NB4 (cell line): ENCODE results near the gene NID2.

Source experiments
- MYC ChIP-seq: IDR thresholded peaks from 2 replicates; pipeline ENCODE4 v1.6.1; 2011; ENCODE audit warnings: low read depth, low read length
- POLR2A ChIP-seq: IDR thresholded peaks from 2 replicates; pipeline ENCODE4 v1.6.1; 2011; ENCODE audit warnings: mild to moderate bottlenecking; ENCODE audit not compliant: insufficient read length; ENCODE audit errors: extremely low read depth
- TF ChIP-seq, protein P1 (sequence below): IDR thresholded peaks from one replicate; pipeline ENCODE4 v1.5.1; 2012; ENCODE audit warnings: low read depth, low read length
- TF ChIP-seq, protein P2 (sequence below): IDR thresholded peaks from 2 replicates; pipeline ENCODE4 v1.6.1; 2011; ENCODE audit warnings: low read depth, low read length

DNA sequence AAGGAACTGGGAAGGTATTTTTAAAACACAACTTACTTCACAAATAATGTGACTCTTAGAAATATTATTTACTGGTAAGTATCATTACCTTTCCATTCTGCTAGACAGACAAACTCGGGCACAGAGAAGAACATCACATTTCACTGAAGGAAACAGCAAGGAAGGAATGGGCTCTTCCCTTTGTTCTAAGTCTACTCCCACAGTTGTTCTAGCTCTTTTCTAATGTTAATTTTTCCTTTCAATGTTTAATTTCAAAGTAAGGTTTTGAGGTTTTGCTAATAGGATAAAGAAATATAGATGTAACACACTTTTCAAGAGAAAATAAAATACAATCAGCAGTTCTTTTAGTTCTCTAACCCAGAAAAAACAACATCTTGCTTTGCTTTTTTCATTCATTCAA, 7.0 kb downstream of the NID2 start:
- TF ChIP-seq, protein P1, sequence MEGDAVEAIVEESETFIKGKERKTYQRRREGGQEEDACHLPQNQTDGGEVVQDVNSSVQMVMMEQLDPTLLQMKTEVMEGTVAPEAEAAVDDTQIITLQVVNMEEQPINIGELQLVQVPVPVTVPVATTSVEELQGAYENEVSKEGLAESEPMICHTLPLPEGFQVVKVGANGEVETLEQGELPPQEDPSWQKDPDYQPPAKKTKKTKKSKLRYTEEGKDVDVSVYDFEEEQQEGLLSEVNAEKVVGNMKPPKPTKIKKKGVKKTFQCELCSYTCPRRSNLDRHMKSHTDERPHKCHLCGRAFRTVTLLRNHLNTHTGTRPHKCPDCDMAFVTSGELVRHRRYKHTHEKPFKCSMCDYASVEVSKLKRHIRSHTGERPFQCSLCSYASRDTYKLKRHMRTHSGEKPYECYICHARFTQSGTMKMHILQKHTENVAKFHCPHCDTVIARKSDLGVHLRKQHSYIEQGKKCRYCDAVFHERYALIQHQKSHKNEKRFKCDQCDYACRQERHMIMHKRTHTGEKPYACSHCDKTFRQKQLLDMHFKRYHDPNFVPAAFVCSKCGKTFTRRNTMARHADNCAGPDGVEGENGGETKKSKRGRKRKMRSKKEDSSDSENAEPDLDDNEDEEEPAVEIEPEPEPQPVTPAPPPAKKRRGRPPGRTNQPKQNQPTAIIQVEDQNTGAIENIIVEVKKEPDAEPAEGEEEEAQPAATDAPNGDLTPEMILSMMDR = no peak
- TF ChIP-seq POLR2A (no peak), MYC (no peak)
- TF ChIP-seq, protein P2, sequence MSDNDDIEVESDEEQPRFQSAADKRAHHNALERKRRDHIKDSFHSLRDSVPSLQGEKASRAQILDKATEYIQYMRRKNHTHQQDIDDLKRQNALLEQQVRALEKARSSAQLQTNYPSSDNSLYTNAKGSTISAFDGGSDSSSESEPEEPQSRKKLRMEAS = no peak
